GM21447 (cell line): ENCODE measurements around the gene IL21.
"Not testable (repeated sequence)": the region's sequence is repeated elsewhere in the genome, so short reads cannot be mapped to it uniquely, and the experiment has no call there.

Experiments
- ATAC-seq: cut with Tn5 transposase; IDR thresholded peaks from one replicate; pipeline ENCODE4 v1.9.1; 2021; ENCODE audit not compliant: unreplicated experiment

IL21 gene

GRCh38 chr4:122621016-122621507 lies at the start of gene IL21:
TSS of gene IL21 (minus strand) at chr4:122621066. CDS start at chr4:122621011, 55 bp downstream.
- no peak for ATAC-seq

GRCh38 chr4:122669911-122670738 lies 49.3 kb upstream of the IL21 start:
- no peak for ATAC-seq

GRCh38 chr4:122668241-122668640 lies 47.4 kb upstream of the IL21 start:
- no peak for ATAC-seq

- no peak for ATAC-seq
Measured at GRCh38 chr4:122666527-122667245, 45.8 kb upstream of the IL21 start.

GRCh38 chr4:122665161-122665929 lies 44.5 kb upstream of the IL21 start:
- ATAC-seq, result no peak

GRCh38 chr4:122663814-122664610 lies 43.1 kb upstream of the IL21 start:
- ATAC-seq, result no peak

GRCh38 chr4:122663291-122663690 lies 42.4 kb upstream of the IL21 start:
- no peak for ATAC-seq

GRCh38 chr4:122662701-122663100 lies 41.8 kb upstream of the IL21 start:
- no peak for ATAC-seq

GRCh38 chr4:122661176-122662160 lies 40.6 kb upstream of the IL21 start:
- no peak for ATAC-seq

GRCh38 chr4:122658818-122659295 lies 38.0 kb upstream of the IL21 start:
- ATAC-seq, result no peak

- ATAC-seq, result no peak
Measured at GRCh38 chr4:122658377-122658776, 37.5 kb upstream of the IL21 start.

GRCh38 chr4:122657553-122657952 lies 36.7 kb upstream of the IL21 start:
- ATAC-seq, result no peak

- not testable (repeated sequence) for ATAC-seq
Measured at GRCh38 chr4:122656583-122656982, 35.7 kb upstream of the IL21 start.

- no peak for ATAC-seq
Measured at GRCh38 chr4:122652379-122652778, 31.5 kb upstream of the IL21 start.

GRCh38 chr4:122650148-122650547 lies 29.3 kb upstream of the IL21 start:
- no peak for ATAC-seq

- no peak for ATAC-seq
Measured at GRCh38 chr4:122647656-122648055, 26.8 kb upstream of the IL21 start.

- ATAC-seq, result no peak
Measured at GRCh38 chr4:122643257-122643656, 22.4 kb upstream of the IL21 start.

GRCh38 chr4:122639181-122639580 lies 18.3 kb upstream of the IL21 start:
- no peak for ATAC-seq

GRCh38 chr4:122636697-122637096 lies 15.8 kb upstream of the IL21 start:
- ATAC-seq, result no peak
